GM23338 (cell line): Measurements from ENCODE around the gene CLC. TPM values are rescaled to one million over a fixed set of nuclear protein-coding genes. Genes with fewer than 3 reads are reported as not detected.

Experiments used
- ATAC-seq: fragments of 200-7000 bp; cut with Tn5 transposase; 3 replicates; pipeline ENCODE4 v1.9.1; 2020
- DNase-seq: peaks from one replicate; pipeline ENCODE4 v3.0.0-alpha.2; 2015; ENCODE audit warnings: low spot score
- H2AFZ ChIP-seq: fragments of 200-600 bp; sonication (generic); 2 replicates; pipeline ENCODE4 v1.8.0; 2016; ENCODE audit warnings: antibody characterized with exemption, mild to moderate bottlenecking, moderate library complexity
- H3F3A ChIP-seq: fragments of 200-600 bp; sonication (generic); replicated peaks from 2 replicates; pipeline ENCODE4 v1.8.0; 2017; ENCODE audit warnings: antibody characterized with exemption, mixed run types, low read depth
- H3K27ac ChIP-seq: fragments of 200-600 bp; sonication (generic); 2 replicates; pipeline ENCODE4 v1.6.1; 2016; ENCODE audit warnings: low read depth
- H3K27me3 ChIP-seq: fragments of 200-600 bp; sonication (generic); 2 replicates; pipeline ENCODE4 v1.8.0; 2016; ENCODE audit warnings: mild to moderate bottlenecking, mixed run types, moderate library complexity; ENCODE audit not compliant: insufficient read depth
- H3K36me3 ChIP-seq: fragments of 200-600 bp; sonication (generic); 2 replicates; pipeline ENCODE4 v1.8.0; 2016; ENCODE audit warnings: mild to moderate bottlenecking; ENCODE audit not compliant: insufficient read depth
- H3K4me1 ChIP-seq: fragments of 200-600 bp; sonication (generic); 2 replicates; pipeline ENCODE4 v1.8.0; 2016; ENCODE audit warnings: mild to moderate bottlenecking, moderate library complexity; ENCODE audit not compliant: insufficient read depth
- H3K4me2 ChIP-seq: fragments of 200-600 bp; sonication (generic); 2 replicates; pipeline ENCODE4 v1.7.1; 2017; ENCODE audit warnings: mixed run types
- H3K4me3 ChIP-seq: fragments of 200-600 bp; sonication (generic); 2 replicates; pipeline ENCODE4 v1.6.1; 2016; ENCODE audit warnings: mixed run types
- H3K79me2 ChIP-seq: fragments of 200-600 bp; sonication (generic); replicated peaks from 2 replicates; pipeline ENCODE4 v1.8.0; 2017; ENCODE audit warnings: mild to moderate bottlenecking; ENCODE audit not compliant: insufficient read depth
- H3K9me2 ChIP-seq: fragments of 200-600 bp; sonication (generic); 2 replicates; pipeline ENCODE4 v1.8.0; 2017; ENCODE audit not compliant: insufficient read depth
- H4K20me1 ChIP-seq: fragments of 200-600 bp; sonication (generic); replicated peaks from 2 replicates; pipeline ENCODE4 v1.8.0; 2017; ENCODE audit warnings: mild to moderate bottlenecking; ENCODE audit not compliant: insufficient read depth
- H3K27ac Mint-ChIP-seq: 2 replicates; pipeline ENCODE4 v1.8.0; 2020; ENCODE audit warnings: inconsistent platforms, mild to moderate bottlenecking, moderate library complexity, mixed read lengths
- H3K27me3 Mint-ChIP-seq: 3 replicates; pipeline ENCODE4 v1.8.0; 2022; ENCODE audit warnings: low read depth, mild to moderate bottlenecking, moderate library complexity, mixed read lengths, inconsistent platforms; ENCODE audit not compliant: insufficient read depth, poor library complexity
- H3K36me3 Mint-ChIP-seq: 3 replicates; pipeline ENCODE4 v1.8.0; 2021; ENCODE audit warnings: low read depth, mild to moderate bottlenecking, inconsistent platforms, moderate library complexity, mixed read lengths
- H3K4me1 Mint-ChIP-seq: 3 replicates; pipeline ENCODE4 v1.8.0; 2020; ENCODE audit warnings: mild to moderate bottlenecking, inconsistent platforms, mixed read lengths
- H3K4me3 Mint-ChIP-seq: 3 replicates; pipeline ENCODE4 v1.8.0; 2021; ENCODE audit warnings: moderate library complexity, mild to moderate bottlenecking, inconsistent platforms, mixed read lengths
- H3K9me3 Mint-ChIP-seq: 3 replicates; pipeline ENCODE4 v1.8.0; 2020; ENCODE audit warnings: moderate library complexity, mild to moderate bottlenecking, inconsistent platforms, mixed read lengths
- EZH2phosphoT487 ChIP-seq: fragments of 200-600 bp; sonication (generic); IDR thresholded peaks from one replicate; pipeline ENCODE4 v1.8.1; 2018; ENCODE audit warnings: antibody characterized with exemption; ENCODE audit not compliant: unreplicated experiment
- NANOG ChIP-seq: IDR thresholded peaks from 2 replicates; pipeline ENCODE4 v1.6.1; 2016; ENCODE audit warnings: antibody characterized with exemption, borderline replicate concordance
- polyA plus RNA-seq: library from polyadenylated mRNA; unstranded; fragments of >200 nt; fragmentation: Nextera tagmentation; extraction: Ambion mirVana; gene quantifications from 2 replicates; pipeline ENCODE4 v1.2.1, GENCODE V29; 2016
- total RNA-seq: library from RNA; depleted of rRNA; stranded (reverse); fragments of >200 nt; shearing (Covaris generic); gene quantifications from 2 replicates; pipeline ENCODE4 v1.2.3, GENCODE V29; 2014
- TF ChIP-seq, protein P1 (sequence below): IDR thresholded peaks from 2 replicates; pipeline ENCODE4 v1.6.1; 2016; ENCODE audit warnings: antibody characterized with exemption
- TF ChIP-seq, protein P2 (sequence below): fragments of 250-450 bp; sonication (Bioruptor Pico); IDR thresholded peaks from 2 replicates; pipeline ENCODE4 v1.5.0; 2020; ENCODE audit warnings: mild to moderate bottlenecking, moderate library complexity

Gene CLC
- total and polyA plus RNA-seq, 2 experiments from 2014 or later: not detected

DNA sequence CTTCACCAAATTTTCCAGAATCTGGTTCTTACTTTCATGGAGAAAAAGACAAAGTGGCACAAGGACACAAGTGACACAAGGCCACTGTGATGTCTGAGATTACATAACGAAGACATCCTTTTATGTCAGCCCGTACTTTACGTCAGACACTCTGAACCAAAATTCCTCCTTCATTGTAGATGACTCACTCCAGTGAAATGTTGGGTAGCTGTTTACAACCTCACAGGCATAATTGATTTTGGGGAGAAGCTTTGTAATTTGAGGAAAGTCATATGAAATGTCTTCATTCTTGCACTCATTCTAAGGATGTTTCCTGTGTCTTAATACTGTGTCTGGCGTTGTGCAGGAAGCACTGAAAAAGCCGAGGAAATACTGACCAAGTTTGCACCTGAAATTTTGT, 53.6 kb downstream of the CLC start:
- no peak for DNase-seq
- H3K9me3 Mint-ChIP-seq: no peaks in the 10 kb centered on the region

More for the DNA sequence above, 53.6 kb downstream of the CLC start:
- H3K79me2 ChIP-seq: no peaks in the 10 kb centered on the region
- TF ChIP-seq, protein P1, sequence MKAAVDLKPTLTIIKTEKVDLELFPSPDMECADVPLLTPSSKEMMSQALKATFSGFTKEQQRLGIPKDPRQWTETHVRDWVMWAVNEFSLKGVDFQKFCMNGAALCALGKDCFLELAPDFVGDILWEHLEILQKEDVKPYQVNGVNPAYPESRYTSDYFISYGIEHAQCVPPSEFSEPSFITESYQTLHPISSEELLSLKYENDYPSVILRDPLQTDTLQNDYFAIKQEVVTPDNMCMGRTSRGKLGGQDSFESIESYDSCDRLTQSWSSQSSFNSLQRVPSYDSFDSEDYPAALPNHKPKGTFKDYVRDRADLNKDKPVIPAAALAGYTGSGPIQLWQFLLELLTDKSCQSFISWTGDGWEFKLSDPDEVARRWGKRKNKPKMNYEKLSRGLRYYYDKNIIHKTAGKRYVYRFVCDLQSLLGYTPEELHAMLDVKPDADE: no peak
- TF ChIP-seq, protein P2, sequence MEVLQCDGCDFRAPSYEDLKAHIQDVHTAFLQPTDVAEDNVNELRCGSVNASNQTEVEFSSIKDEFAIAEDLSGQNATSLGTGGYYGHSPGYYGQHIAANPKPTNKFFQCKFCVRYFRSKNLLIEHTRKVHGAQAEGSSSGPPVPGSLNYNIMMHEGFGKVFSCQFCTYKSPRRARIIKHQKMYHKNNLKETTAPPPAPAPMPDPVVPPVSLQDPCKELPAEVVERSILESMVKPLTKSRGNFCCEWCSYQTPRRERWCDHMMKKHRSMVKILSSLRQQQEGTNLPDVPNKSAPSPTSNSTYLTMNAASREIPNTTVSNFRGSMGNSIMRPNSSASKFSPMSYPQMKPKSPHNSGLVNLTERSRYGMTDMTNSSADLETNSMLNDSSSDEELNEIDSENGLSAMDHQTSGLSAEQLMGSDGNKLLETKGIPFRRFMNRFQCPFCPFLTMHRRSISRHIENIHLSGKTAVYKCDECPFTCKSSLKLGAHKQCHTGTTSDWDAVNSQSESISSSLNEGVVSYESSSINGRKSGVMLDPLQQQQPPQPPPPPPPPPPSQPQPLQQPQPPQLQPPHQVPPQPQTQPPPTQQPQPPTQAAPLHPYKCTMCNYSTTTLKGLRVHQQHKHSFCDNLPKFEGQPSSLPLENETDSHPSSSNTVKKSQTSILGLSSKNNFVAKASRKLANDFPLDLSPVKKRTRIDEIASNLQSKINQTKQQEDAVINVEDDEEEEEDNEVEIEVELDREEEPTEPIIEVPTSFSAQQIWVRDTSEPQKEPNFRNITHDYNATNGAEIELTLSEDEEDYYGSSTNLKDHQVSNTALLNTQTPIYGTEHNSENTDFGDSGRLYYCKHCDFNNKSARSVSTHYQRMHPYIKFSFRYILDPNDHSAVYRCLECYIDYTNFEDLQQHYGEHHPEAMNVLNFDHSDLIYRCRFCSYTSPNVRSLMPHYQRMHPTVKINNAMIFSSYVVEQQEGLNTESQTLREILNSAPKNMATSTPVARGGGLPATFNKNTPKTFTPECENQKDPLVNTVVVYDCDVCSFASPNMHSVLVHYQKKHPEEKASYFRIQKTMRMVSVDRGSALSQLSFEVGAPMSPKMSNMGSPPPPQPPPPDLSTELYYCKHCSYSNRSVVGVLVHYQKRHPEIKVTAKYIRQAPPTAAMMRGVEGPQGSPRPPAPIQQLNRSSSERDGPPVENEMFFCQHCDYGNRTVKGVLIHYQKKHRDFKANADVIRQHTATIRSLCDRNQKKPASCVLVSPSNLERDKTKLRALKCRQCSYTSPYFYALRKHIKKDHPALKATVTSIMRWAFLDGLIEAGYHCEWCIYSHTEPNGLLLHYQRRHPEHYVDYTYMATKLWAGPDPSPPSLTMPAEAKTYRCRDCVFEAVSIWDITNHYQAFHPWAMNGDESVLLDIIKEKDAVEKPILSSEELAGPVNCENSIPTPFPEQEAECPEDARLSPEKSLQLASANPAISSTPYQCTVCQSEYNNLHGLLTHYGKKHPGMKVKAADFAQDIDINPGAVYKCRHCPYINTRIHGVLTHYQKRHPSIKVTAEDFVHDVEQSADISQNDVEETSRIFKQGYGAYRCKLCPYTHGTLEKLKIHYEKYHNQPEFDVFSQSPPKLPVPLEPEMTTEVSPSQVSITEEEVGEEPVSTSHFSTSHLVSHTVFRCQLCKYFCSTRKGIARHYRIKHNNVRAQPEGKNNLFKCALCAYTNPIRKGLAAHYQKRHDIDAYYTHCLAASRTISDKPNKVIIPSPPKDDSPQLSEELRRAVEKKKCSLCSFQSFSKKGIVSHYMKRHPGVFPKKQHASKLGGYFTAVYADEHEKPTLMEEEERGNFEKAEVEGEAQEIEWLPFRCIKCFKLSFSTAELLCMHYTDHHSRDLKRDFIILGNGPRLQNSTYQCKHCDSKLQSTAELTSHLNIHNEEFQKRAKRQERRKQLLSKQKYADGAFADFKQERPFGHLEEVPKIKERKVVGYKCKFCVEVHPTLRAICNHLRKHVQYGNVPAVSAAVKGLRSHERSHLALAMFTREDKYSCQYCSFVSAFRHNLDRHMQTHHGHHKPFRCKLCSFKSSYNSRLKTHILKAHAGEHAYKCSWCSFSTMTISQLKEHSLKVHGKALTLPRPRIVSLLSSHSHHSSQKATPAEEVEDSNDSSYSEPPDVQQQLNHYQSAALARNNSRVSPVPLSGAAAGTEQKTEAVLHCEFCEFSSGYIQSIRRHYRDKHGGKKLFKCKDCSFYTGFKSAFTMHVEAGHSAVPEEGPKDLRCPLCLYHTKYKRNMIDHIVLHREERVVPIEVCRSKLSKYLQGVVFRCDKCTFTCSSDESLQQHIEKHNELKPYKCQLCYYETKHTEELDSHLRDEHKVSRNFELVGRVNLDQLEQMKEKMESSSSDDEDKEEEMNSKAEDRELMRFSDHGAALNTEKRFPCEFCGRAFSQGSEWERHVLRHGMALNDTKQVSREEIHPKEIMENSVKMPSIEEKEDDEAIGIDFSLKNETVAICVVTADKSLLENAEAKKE (CRISPR knock-in tag): no peak
- TF ChIP-seq NANOG: no peak
- TF ChIP-seq EZH2phosphoT487: no peak
- Mint-ChIP-seq H3K27ac (no peak overlapping the region), H3K27me3 (peaks cover 10% of the 10 kb centered on the region), H3K36me3 (no peaks in the 10 kb centered on the region), H3K4me1 (no peaks in the 10 kb centered on the region), H3K4me3 (no peak overlapping the region)
- no peak overlapping the region for H3K4me3 ChIP-seq
- H2AFZ ChIP-seq: no peak overlapping the region
- H3F3A ChIP-seq: no peaks in the 10 kb centered on the region
- no peak overlapping the region for H3K4me2 ChIP-seq
- no peak for ATAC-seq
- no peaks in the 10 kb centered on the region for H3K27me3 ChIP-seq
- no peaks in the 10 kb centered on the region for H3K4me1 ChIP-seq
- no peaks in the 10 kb centered on the region for H3K36me3 ChIP-seq
- H3K27ac ChIP-seq: no peak overlapping the region
- H4K20me1 ChIP-seq: no peaks in the 10 kb centered on the region
- 0 out of 2 replicates have a peak, but pooled peaks cover 6% of the 10 kb centered on the region for H3K9me2 ChIP-seq
